NCI-H82 treated with DMSO at 0.1 percent for 48 hours (cell line): ENCODE measurements around the gene GET3.
"Not testable (repeated sequence)": the region's sequence is repeated elsewhere in the genome, so short reads cannot be mapped to it uniquely, and the experiment has no call there.

ENCODE experiments used
- DNase-seq: peaks from one replicate; lab custom pipeline; 2025; ENCODE audit not compliant: unreplicated experiment; lab: John Stamatoyannopoulos, UW

Gene GET3

DNA sequence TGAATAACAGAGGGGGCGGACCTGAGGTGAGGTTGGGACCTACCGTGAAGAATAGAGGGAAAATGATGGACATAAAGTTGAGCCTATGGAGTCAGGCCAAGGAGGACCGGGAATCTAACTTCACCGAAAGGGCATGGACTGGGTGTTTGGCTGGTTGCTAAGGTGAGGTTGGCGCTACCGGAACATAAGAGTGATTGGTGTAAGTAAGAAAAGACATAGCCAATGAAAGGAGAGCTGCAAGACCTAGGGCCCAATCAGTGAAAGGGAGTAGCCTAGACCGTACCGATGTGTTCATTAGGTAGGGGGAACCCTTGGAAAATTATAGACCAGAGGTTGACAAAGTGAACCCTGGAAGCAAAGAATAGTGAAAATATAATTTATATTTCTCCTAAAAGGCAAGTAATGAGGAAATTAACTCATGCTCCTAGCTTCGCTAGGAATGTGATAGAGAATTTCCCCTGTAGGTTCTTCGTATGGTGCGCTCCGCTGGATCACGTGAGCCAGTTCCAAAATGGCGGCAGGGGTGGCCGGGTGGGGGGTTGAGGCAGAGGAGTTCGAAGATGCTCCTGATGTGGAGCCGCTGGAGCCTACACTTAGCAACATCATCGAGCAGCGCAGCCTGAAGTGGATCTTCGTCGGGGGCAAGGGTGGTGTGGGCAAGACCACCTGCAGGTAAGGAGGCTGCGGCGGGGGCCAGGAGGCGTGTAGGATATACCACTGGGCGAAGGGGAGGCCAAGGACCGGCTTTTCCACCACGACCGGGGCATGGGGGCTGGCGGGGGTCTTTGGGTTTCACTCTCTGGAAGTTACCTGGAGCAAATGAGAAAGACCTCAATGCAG is at the start of gene GET3:
Gene GET3 (plus strand): TSS at position 503 of the 840 bp plus-strand sequence. CDS start 9 bp downstream, at position 512.
- peak; percentile 100 for DNase-seq

DNA sequence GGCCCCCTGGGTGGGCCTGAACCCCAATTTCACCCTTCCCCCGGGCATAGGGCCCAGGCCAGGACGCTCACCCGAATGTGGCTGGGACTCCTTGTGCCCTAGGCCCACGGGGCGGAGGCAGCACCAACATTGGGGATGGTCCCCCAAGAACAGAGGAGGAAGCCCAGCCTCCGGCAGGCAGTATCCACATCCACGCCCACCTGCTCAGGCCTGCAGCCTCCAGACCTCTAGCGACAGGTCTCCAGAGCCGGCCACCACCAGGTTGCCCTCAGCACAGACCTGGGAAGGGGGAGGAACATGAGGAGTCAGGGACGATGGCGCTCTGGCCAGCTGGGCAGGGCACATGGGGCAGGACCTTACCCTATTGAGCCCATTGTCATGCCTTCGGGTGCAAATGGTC is 48.3 kb upstream of the GET3 start:
- DNase-seq: no peak

DNA sequence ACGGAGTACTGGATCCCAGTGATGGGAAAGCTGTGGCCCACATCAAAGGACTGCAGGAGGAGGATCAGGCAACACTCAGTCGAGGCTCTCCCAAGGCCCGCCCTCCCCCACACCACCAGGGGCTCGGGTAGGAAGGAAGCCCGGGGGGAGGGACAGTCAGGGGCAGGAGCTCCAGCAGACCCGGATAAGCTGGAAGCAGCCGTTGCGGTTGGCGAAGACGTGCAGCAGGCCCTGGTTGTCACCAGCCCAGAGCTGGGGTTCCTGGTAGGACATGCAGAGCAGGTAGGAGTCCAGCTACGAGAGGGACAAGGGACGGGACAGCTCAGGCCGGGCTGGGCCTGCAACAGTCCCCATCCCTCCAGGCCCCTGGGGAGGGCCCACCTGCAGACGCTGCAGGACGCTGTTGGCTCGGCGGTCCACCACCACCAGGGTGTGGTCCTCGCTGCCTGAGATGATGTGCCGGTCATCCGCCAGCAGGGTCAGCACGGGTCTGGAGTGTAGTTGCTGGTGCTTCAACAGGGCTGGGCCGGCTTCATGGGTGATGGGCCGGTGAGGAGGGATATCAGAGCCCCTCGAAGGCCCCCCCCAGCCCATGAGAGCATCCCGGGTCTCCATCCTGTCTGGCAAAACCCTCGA is 47.6 kb upstream of the GET3 start:
- no peak for DNase-seq

DNA sequence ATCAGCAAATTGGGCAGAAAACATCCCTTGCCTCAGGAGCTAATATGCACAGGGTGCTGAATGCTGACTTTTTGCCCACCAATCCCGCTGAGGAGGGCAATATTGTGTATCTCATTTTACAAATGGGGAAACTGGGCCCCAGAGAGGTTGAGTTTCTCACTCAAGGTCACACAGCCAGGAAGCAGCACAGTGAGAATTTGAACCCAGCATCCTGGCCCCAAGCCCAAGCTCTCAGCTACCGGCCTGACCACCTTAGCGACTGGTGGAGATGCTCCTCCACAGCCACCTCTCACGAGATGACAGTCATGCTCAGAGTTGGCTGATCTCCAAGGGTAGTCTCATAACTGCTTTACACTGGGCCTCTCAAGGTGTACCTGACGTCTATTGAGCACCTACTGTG is 44.3 kb upstream of the GET3 start:
- DNase-seq: no peak

DNA sequence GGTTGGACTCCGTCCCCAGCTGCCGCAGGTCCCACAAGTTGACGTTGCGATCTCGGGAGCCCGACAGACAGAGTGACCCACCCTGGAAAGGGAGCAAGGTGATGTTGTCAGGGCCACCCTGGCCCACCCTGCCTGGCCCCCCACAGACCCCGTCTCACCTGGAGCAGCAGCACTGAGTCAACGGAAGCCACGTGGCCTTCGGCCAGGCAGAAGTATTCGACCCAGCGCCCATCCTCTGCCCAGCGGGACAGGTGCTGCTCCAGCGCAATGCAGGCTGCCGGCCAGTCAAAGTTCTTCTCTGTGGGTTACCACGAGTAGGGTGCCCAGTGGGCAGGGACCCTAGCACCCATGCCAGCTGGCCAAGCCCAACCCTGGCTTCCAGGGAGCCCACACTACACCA is 42.7 kb upstream of the GET3 start:
- DNase-seq: no peak

DNA sequence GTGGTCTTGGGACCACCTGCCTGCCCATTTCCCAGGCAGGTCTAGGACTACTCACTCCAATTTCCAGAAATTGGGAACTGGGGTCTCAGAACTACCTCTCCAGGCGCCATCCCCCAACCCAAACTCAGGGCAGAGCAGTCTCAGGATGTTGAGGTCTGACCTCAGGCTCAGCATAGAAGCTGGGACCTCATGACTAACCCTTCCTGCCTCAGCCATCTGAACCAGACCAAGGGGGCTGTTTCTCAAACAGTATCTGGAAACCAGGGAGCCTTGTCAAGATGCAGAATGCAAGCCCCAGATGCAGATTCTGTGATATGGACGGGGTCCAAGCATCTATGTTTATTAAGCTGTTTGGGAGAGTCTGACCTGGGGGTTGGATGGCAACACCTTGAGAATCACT is 42.2 kb upstream of the GET3 start:
- DNase-seq: no peak

DNA sequence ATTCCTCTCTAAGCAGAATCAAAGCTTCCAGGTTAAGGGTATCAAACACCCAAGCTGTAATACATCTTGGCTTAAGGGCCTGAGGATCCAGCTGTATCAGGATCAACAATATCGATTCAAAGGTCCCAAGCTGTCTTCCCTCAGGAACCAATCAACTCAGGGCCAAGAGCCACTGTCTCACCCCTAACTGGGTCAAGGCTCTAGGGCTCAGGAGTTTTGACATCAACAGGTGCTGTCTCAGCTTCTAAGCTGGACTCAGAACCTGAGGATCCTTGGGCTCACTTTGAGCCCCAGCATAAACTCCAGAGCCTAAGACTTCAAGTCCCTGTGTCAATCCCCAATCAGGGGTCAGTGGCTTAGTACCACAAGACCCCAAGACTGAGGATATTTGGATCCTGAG is 41.8 kb upstream of the GET3 start:
- DNase-seq: no peak

DNA sequence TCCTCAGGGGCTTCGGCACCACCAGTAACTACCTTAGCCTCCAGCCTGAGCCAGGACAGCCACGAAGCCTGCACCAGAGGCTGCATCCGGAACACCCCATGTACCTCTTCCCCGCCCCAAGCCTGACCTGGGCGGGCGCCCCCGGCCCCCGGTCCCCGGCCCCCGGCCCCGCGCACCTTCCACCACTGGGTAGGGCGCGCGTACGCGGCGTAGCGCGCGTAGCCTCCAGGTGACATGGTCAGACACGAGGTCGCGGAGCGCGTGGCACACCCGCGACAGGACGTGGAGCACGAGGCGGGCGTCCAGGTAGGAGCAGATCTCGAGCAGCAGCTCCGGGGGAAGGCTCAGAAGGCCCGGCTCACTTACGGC is 41.3 kb upstream of the GET3 start:
- no peak for DNase-seq

DNA sequence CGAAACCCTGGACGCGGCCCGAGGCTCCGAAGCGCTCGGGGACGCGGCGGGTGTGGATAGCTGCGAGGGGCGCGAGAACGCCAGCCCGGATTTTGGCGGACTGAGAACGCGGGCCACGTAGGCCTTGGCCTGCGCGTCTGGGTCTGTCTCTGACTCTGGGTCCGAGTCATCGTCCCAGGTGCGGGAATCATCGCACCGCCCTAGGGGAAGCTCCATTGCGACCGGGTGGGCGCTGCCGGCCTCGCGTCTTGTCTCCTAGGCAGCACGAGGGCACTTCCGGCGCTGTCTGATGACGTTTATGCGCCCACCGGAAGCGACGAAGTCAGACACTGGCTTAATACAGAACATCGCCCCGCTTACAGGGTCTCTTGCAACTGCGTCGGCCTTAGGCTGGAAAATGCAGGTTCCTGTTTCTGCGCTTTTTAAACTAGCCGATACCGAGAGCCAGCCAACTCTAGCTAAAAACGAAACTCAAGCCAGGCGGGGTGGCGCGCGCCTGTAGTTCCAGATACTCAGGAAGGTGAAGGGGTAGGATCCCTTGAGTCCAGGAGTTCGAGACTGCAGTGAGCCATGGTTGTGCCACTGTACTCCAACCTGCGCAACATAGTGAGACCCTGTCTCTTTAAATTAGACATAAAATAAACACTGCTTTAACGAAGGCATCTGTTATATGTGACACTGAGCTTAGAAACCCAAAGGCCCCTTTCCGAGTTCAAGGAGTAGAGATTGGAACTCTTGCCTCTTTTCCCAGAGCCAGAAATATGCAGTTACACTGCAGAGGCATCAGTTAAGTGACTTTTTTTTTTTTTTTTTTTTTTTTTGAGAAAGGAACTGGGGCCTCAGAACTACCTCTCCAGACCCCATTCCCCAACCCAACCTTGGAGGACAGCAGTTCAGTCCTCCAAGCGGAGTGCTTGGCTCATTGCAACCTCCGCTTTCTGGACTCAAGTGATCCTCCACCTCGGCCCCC is 40.6 kb upstream of the GET3 start, which contains the start of gene FBXW9:
Gene FBXW9 (minus strand): TSS at position 266 of the 970 bp plus-strand sequence. CDS start 50 bp downstream, at position 216.
- DNase-seq: peak; percentile 85

DNA sequence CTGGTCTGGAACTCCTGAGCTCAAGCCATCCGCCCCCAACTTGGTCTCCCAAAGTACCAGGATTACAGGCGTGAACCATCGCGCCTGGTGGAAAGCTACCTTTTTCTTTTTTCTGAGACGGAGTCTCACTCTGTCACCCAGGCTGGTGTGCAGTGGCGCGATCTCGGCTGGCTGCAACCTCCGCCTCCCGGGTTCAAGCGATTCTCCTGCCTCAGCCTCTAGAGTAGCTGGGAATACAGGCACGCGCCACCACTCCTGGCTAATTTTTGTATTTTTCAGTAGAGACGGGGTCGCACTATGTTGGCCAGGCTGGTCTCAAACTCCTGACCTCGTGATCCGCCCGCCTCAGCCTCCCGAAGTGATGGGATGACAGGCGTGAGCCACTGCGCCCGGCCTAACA is 39.9 kb upstream of the GET3 start:
- not testable (repeated sequence) for DNase-seq

DNA sequence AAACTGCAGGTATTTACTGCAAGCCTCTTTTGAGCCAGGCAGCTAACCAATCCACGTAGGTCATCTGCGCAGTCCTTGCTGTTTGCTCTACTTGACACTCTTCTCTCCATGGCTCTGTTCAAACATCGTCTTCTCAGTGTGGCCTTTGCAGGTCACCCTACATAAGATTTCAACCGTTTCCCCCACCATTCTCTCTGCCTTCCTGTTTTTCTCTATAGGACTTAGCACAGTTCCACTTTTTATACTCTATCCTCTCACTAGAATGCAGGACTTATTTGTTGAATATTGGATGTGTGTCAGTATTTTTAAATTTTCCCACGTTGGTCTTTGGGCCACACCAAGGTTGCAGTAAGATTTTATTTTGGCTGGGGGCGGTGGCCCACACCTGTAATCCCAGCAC is 39.2 kb upstream of the GET3 start:
- no peak for DNase-seq

DNA sequence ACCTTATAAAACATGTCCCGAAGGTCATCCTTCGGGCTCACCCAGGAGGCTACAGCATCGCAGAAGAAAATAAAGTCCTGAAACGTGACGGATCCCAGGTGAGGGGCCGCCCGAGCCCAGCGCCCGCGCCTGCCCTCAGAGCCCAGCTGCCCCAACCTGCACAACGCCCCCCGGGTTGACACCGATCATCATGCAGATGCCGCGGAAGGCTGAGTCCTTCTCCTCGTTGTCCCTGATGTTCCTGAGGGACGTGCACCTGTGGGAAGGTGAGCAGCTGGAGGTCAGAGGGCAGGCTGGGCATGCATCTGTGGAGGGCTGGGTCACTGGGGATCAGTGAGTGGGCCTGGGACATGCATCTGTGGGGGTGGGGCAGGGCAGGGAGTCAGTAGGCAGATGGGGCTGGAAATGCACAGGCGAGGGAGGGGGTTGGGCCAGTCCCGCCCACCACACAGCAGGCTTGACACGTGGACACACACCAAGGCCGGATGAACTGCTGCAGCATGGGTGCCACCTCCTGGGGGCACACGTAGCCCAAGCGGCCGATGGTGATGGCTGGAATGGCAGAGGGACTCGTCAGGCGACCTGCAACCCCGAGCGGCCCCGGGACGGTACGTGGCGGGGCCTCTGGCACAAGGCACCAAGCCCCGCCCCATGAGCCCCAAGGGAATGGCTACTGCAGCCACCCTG is 35.6 kb upstream of the GET3 start:
- DNase-seq: no peak

DNA sequence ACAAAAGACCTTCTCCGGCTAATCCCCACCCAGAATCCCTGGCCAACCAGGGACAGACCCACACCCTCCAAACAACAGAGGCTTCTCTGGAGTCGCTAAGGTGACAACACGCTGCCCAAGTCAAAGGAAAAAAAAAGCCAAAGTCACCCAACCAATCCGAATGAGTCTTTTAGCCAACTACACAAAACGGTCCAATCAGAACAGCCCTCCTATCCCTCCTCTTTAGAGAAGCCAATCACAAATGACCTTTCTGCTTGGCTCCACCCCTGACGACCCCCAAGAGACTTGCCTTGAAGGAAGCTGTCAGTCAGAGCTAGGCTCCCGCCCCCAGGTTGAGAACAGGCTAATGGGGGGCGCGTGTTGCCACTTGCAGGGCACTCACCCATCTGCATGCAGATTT is 34.3 kb upstream of the GET3 start:
- peak; percentile 90 for DNase-seq

DNA sequence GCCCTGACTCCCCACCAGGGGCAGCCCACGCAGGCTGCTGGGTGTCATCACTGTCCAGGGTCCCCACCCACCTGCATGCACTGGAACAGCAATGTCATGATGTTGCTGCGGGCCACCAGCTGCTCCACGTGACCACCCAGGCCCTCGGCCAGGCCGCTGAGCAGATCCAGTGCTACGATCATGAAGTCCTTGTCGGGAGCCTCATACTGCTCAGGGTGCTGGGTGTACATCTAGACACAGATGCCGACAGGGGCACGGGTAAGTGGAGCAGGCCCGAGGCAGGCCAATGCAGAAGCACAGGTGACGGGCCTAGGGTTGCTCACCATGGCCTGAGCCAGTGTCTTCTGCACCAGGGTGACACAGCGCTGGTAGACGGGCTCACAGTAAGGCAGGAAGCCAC is 32.1 kb upstream of the GET3 start:
- no peak for DNase-seq

DNA sequence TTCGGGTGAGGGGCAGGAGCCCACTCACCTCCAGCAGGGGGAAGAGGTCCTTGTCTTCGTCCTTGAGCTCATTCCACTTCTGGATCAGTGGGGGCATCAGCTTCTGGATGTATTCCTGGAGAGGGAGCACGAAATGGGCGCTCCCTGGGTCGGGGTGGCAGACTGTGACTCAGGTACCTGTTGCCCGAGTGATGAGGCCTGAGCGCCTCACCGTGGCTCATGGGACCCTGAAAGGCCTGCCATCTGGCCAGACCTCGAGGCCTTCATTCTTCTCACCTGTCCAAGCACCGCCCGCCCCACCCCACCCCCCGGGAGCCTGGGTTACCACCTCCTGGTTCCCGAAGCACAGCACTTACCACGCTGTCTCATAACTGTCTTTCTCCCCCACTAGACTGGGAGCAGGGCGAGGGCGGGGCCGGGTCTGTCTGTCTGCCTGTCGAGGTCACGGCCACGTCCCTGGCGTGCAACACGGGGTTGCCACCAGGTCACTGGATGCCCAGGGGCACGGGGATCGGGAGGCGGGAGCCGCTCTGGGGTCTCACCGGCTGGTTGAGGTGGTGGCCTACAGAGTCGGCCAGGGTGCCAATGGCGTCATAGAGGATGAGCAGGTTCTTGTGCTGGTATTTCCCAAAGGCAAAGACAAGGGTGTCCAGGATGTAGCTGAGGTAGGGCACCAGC is 31.5 kb upstream of the GET3 start:
- no peak for DNase-seq

DNA sequence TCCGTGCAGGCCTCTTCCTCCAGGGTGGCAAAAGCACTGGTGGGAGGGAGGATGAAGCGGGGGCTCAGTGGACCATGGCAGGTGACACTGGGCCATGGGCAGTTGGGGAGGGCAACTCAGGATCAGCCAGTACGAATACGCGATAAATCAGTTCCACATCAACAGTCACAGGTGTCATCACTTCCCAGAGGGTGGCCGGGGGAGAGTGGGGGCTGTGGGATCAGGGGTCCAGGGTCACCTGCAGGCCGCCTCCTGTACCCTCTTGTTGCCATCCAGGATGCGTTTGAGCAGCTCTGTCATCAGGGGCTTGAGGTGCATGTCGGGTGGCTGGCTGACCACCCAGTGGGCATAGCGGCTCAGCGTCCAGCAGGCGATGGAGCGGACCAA is 31.0 kb upstream of the GET3 start:
- DNase-seq: no peak

DNA sequence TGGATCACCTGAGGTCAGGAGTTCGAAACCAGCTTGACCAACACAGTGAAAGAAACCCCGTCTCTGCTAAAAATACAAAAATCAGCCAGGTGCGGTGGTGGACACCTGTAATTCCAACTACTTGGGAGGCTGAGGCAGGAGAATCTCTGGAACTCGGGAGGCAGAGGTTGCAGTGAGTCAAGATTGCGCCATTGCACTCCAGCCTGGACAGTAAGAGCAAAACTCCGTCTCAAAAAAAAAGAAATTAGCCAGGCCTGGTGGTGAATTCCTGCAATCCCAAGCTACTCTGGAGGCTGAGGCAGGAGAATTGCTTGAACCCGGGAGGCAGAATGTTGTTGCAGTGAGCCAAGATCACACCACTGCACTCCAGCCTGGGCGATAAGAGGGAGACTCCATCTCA is 28.7 kb upstream of the GET3 start:
- DNase-seq: no peak

DNA sequence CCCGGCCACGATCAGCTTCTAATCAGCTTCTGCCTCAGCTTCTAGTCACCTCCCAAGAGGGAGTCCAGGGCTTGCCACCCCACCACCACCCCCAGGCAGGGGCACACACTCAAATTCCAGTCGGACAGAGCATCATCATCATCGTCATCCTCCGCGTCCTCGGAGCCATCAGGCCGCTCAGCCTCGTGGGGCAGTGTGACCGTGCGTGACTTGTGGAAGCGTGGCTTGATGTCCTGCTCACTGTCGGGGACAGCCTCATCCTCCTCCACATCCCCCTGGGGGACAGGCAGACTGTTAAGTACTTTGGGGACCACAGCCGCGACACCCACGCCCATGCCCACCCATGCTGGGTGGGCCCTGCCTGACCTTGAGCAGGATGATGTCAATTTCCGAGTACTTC is 26.1 kb upstream of the GET3 start:
- no peak for DNase-seq

DNA sequence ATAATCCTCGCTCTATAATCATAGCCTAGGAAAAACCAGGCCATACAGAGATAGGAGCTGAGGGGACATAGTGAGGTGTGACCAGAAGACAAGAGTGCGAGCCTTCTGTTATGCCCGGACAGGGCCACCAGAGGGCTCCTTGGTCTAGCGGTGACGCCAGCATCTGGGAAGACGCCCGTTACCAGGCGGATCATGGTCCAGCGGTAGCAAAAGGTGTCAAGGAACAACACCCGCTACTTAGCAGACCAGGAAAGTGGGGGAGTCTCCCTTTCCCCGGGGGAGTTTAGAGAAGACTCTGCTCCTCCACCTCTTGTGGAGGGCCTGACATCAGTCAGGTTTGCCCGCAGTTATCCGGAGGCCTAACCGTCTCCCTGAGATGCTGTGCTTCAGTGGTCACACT is 25.2 kb upstream of the GET3 start:
- not testable (repeated sequence) for DNase-seq

DNA sequence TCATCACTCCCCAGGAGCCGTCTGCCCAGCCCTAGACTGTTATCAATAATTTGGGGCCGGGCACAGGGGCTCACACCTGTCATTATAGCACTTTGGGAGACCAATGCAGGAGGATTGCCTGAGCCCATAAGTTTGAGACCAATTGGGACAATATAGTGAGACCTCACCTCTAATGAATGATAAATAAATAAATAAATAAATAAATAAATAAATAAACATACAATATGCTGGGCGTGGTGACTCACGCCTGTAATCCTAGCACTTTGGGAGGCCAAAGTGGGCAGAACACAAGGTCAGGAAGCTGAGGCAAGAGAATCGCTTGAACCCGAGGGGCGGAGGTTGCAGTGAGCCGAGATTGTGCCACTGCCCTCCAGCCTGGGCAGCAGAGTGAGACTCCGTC is 24.0 kb upstream of the GET3 start:
- not testable (repeated sequence) for DNase-seq
